HEK293 (cell line): ENCODE measurements around the gene ZRSR2.

Experiments used
- YY1 ChIP-seq: fragments of 450-650 bp; formaldehyde crosslinking; IDR thresholded peaks from 2 replicates; pipeline ENCODE4 v1.5.1; 2018; ENCODE audit warnings: missing biosample characterization, missing genetic modification characterization
- TF ChIP-seq, protein P1 (sequence below): fragments of 450-650 bp; formaldehyde crosslinking; IDR thresholded peaks from 2 replicates; pipeline ENCODE4 v1.5.1; 2016; ENCODE audit warnings: missing biosample characterization, missing genetic modification characterization

DNA sequence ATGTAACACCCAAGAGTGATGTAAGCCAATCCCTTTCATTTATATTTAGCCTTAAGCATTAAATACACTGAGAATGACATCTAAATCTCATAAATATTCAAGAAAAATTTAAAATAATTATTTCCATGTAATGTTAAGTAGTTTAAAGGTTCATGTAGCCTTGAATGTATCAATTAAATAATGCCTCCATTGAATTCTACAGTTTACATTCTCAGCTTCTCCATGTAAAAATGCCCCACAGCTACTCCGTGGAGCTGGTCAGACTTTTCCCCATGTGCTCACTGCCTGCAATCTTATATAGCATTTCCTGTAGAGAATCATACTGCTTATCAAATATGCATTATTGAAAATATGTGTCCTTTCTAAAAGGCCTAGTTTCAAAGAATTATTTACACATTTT is 38.9 kb downstream of the ZRSR2 start:
- TF ChIP-seq, protein P1, sequence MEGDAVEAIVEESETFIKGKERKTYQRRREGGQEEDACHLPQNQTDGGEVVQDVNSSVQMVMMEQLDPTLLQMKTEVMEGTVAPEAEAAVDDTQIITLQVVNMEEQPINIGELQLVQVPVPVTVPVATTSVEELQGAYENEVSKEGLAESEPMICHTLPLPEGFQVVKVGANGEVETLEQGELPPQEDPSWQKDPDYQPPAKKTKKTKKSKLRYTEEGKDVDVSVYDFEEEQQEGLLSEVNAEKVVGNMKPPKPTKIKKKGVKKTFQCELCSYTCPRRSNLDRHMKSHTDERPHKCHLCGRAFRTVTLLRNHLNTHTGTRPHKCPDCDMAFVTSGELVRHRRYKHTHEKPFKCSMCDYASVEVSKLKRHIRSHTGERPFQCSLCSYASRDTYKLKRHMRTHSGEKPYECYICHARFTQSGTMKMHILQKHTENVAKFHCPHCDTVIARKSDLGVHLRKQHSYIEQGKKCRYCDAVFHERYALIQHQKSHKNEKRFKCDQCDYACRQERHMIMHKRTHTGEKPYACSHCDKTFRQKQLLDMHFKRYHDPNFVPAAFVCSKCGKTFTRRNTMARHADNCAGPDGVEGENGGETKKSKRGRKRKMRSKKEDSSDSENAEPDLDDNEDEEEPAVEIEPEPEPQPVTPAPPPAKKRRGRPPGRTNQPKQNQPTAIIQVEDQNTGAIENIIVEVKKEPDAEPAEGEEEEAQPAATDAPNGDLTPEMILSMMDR = no peak
- TF ChIP-seq YY1 (tag by site-specific recombination) = no peak
